ENCODE measurements around the gene DIPK1B.

Gene DIPK1B

GRCh38 chr9:136668983-136669790, 43.2 kb upstream of the DIPK1B start:
- H3K36me3 ChIP-seq (ENCODE audit: insufficient read depth, low read length), result no peaks in the 10 kb centered on the region
- 89% methylated on average over 23 of the region's 23 CpGs for WGBS
- H3K9ac ChIP-seq (ENCODE audit: low read depth, low read length), result no peak overlapping the region
- H3K9me3 ChIP-seq (ENCODE audit: insufficient read depth, low read depth, low read length), result no peaks in the 10 kb centered on the region
- no peaks in the 10 kb centered on the region for H3K4me1 ChIP-seq (ENCODE audit: insufficient read depth, low read length)
- no peak overlapping the region for H3K27ac ChIP-seq (ENCODE audit: low read depth, low read length)
- no peaks in the 10 kb centered on the region; the same call in 1 of the 2 replicates for H3K27me3 ChIP-seq (ENCODE audit: insufficient read depth, low read length)
- H3K4me3 ChIP-seq (ENCODE audit: low read length), result no peak overlapping the region

- no peaks in the 10 kb centered on the region; the same call in 1 of the 2 replicates for H3K27me3 ChIP-seq (ENCODE audit: insufficient read depth, low read length)
- H3K9me3 ChIP-seq (ENCODE audit: insufficient read depth, low read depth, low read length), result no peaks in the 10 kb centered on the region
- no peaks in the 10 kb centered on the region for H3K4me1 ChIP-seq (ENCODE audit: insufficient read depth, low read length)
- 0 out of 2 replicates have a peak, but pooled peaks cover 3% of the 10 kb centered on the region for H3K36me3 ChIP-seq (ENCODE audit: insufficient read depth, low read length)
- 93% methylated on average over 23 of the region's 23 CpGs for whole genome bisulfite sequencing
- no peak overlapping the region for H3K9ac ChIP-seq (ENCODE audit: low read depth, low read length)
- no peak overlapping the region for H3K27ac ChIP-seq (ENCODE audit: low read depth, low read length)
- H3K4me3 ChIP-seq (ENCODE audit: low read length), result no peak overlapping the region
These were observed 42.4 kb upstream of the DIPK1B start for GRCh38 chr9:136669791-136670464.

- 95% methylated on average over 36 of the region's 36 CpGs for WGBS
- no peak overlapping the region for H3K9ac ChIP-seq (ENCODE audit: low read depth, low read length)
These were observed 41.7 kb upstream of the DIPK1B start for GRCh38 chr9:136670576-136671253.

DNA sequence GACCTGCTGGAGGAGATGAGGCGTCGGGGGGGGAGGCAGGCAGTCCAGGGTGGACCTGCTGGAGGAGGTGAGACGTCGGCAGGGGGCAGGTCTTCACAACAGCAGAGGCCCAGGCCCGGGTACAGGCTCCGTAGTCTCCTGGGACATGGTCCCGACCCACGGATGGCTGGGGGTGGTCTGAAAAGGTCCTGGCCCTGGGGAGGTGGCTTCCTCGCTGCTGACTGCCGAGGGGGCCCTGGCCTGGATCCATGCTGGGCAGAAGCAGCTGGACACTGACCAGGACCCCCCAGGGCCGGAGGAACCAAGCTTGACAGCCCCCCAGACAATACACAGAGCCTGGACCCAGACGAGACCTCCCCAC, 41.1 kb upstream of the DIPK1B start:
- no peaks in the 10 kb centered on the region for H3K27me3 ChIP-seq (ENCODE audit: insufficient read depth, low read length)
- no peaks in the 10 kb centered on the region for H3K4me1 ChIP-seq (ENCODE audit: insufficient read depth, low read length)
- no peak overlapping the region for H3K9ac ChIP-seq (ENCODE audit: low read depth, low read length)
- no peak overlapping the region for H3K27ac ChIP-seq (ENCODE audit: low read depth, low read length)
- H3K36me3 ChIP-seq (ENCODE audit: insufficient read depth, low read length), result 0 out of 2 replicates have a peak, but pooled peaks cover 3% of the 10 kb centered on the region
- H3K9me3 ChIP-seq (ENCODE audit: insufficient read depth, low read depth, low read length), result no peaks in the 10 kb centered on the region
- 81% methylated on average over 12 of the region's 12 CpGs for WGBS
- H3K4me3 ChIP-seq (ENCODE audit: low read length), result no peak overlapping the region

More at GRCh38 chr9:136670576-136671253, 41.7 kb upstream of the DIPK1B start:
- Histone ChIP-seq H3K9me3 (ENCODE audit: insufficient read depth, low read depth, low read length) (no peaks in the 10 kb centered on the region), H3K27ac (ENCODE audit: low read depth, low read length) (no peak overlapping the region), H3K4me1 (ENCODE audit: insufficient read depth, low read length) (no peaks in the 10 kb centered on the region), H3K4me3 (ENCODE audit: low read length) (no peak overlapping the region), H3K36me3 (ENCODE audit: insufficient read depth, low read length) (0 out of 2 replicates have a peak, but pooled peaks cover 3% of the 10 kb centered on the region), H3K27me3 (ENCODE audit: insufficient read depth, low read length) (no peaks in the 10 kb centered on the region)

DNA sequence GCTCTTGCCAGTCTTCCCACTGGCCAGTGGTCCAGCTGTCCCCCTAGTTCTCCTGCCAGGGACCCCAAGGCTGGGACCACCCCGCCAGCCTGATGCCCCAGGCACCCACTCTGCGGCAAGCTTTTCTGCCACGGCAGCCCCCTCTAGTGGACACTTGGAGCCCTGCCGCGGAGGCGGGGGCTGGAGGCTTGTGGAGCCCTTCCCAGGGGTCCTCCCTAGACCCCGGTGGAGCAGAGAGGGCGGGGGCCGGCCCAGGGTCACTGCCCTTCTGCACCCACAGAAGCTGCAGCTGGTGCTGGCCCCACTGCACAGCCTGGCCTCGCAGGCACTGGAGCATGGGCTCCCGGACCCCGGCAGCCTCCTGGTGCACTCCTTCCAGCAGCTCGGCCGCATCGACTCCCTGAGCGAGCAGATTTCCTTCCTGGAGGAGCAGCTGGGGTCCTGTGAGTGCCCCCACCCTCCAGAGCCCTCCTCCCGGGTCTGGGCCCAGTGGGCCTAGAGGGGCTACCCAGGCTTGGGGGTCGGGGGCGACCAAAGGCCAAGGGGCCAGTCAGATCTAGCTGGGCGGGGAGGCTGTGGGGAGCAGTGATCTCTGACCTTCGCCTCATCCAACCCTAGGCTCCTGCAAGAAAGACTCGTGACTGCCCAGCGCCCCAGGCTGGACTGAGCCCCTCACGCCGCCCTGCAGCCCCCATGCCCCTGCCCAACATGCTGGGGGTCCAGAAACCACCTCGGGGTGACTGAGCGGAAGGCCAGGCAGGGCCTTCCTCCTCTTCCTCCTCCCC, 40.5 kb upstream of the DIPK1B start:
- Histone ChIP-seq H3K27me3 (ENCODE audit: insufficient read depth, low read length) (no peaks in the 10 kb centered on the region), H3K4me1 (ENCODE audit: insufficient read depth, low read length) (no peaks in the 10 kb centered on the region), H3K27ac (ENCODE audit: low read depth, low read length) (no peak overlapping the region), H3K9ac (ENCODE audit: low read depth, low read length) (no peak overlapping the region), H3K9me3 (ENCODE audit: insufficient read depth, low read depth, low read length) (no peaks in the 10 kb centered on the region), H3K4me3 (ENCODE audit: low read length) (no peak overlapping the region), H3K36me3 (ENCODE audit: insufficient read depth, low read length) (0 out of 2 replicates have a peak, but pooled peaks cover 3% of the 10 kb centered on the region)
- WGBS, result 70% methylated on average over 27 of the region's 27 CpGs

DNA sequence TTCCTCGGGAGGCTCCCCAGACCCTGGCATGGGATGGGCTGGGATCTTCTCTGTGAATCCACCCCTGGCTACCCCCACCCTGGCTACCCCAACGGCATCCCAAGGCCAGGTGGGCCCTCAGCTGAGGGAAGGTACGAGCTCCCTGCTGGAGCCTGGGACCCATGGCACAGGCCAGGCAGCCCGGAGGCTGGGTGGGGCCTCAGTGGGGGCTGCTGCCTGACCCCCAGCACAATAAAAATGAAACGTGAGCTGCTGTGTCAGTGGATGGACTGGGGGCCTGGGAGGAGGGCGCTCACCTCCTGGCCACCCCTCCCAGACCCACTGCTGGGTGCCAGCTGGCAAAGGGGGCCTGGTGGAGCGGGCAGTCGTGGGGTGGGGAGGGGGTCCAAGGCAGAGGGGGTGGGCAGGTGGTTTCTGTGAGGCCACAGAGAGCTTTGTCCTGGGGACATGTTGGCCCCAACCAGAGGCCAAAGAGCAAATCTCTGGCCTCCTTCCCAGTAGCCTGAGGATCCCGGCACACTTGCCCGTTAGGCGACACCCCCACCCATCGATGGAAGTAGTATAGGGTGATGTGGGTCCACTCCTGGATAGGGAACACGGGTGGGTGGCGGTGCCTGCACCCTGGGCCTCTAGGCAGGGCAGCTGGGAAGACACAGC, 39.8 kb upstream of the DIPK1B start:
- WGBS, result 92% methylated on average over 14 of the region's 14 CpGs
- Histone ChIP-seq H3K36me3 (ENCODE audit: insufficient read depth, low read length) (0 out of 2 replicates have a peak, but pooled peaks cover 3% of the 10 kb centered on the region), H3K4me1 (ENCODE audit: insufficient read depth, low read length) (no peaks in the 10 kb centered on the region), H3K4me3 (ENCODE audit: low read length) (no peak overlapping the region), H3K9ac (ENCODE audit: low read depth, low read length) (no peak overlapping the region), H3K9me3 (ENCODE audit: insufficient read depth, low read depth, low read length) (no peaks in the 10 kb centered on the region), H3K27me3 (ENCODE audit: insufficient read depth, low read length) (no peaks in the 10 kb centered on the region), H3K27ac (ENCODE audit: low read depth, low read length) (no peak overlapping the region)

DNA sequence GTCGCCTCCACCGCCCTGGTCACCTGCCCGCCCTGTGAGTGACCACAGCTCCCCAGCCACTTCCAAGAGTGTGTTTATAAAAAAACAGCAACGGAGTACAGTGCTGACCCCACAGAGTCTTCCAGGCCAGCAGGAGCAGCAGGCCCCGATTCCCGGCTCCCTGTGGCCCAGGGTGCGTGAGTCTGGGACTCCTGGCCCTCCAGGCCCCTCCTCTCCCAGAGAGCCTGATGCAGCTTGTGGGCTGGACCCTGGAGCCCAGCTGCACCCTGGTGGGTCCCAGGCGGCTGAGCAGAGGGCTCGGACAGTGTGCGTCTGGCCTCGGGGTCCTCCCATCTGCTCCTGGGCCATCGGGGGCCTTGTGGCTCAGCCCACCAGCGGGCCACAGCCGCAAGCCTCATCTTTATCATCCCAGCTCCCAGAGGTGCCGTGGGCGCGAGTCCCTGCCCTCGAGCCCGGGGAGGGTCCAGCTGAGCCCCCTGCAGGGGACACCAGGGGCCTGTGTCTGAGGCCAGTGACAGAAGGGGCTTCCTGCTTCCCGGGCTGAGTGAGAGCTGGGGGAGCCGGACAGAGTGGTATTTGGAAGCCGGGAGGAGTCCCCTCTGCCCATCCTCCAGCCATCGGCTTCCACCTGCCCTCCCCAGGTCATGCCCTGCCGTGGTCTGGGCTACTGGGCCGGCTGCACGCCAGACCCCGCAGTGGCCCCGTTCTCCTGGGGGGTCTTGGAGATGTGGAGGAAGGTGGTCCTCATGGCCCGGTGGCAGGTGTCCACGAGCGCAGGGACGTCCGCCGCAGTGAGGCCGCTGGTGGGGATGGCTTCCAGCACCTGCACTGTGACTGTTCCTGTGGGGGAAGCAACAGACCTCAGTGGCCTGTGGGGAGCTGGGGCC, 39.0 kb upstream of the DIPK1B start:
- H3K4me1 ChIP-seq (ENCODE audit: insufficient read depth, low read length), result no peaks in the 10 kb centered on the region
- 0 out of 2 replicates have a peak, but pooled peaks cover 3% of the 10 kb centered on the region for H3K36me3 ChIP-seq (ENCODE audit: insufficient read depth, low read length)
- no peaks in the 10 kb centered on the region for H3K9me3 ChIP-seq (ENCODE audit: insufficient read depth, low read depth, low read length)
- no peak overlapping the region for H3K4me3 ChIP-seq (ENCODE audit: low read length)
- H3K27me3 ChIP-seq (ENCODE audit: insufficient read depth, low read length), result no peaks in the 10 kb centered on the region
- WGBS, result 94% methylated on average over 35 of the region's 35 CpGs
- H3K9ac ChIP-seq (ENCODE audit: low read depth, low read length), result no peak overlapping the region
- no peak overlapping the region for H3K27ac ChIP-seq (ENCODE audit: low read depth, low read length)

GRCh38 chr9:136673975-136674785, 38.2 kb upstream of the DIPK1B start:
- Histone ChIP-seq H3K9ac (ENCODE audit: low read depth, low read length) (no peak overlapping the region), H3K36me3 (ENCODE audit: insufficient read depth, low read length) (0 out of 2 replicates have a peak, but pooled peaks cover 3% of the 10 kb centered on the region), H3K4me1 (ENCODE audit: insufficient read depth, low read length) (no peaks in the 10 kb centered on the region), H3K4me3 (ENCODE audit: low read length) (no peak overlapping the region), H3K27ac (ENCODE audit: low read depth, low read length) (no peak overlapping the region), H3K27me3 (ENCODE audit: insufficient read depth, low read length) (no peaks in the 10 kb centered on the region), H3K9me3 (ENCODE audit: insufficient read depth, low read depth, low read length) (no peaks in the 10 kb centered on the region)
- WGBS, result 89% methylated on average over 26 of the region's 26 CpGs

DNA sequence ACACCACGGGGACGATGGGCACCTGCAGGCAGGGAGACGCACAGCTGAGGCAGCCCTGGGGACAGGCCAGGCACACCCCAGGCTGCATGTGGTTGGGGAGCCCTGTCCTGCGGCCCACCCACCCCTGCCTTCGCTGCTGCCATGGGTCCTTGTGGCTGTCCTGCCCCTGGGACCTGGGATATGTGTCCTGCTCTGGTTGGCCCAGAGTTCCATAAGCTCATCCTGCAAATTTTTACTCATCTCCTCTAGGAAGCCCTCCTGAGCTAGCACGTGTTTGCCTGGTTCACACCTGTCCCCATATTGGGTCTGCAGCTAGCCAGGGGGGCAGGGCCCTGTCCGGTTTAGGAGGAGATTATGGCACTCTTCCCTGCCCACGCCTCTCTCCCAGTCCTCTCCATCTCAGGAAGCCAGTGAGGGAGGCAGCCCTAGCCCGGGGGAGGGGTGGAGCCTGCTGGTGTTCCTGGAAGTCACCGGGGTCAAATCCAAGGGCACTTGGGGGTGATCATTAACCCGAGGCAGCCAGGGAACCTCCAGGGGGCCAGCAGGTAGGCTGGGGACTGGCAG, 37.5 kb upstream of the DIPK1B start:
- Histone ChIP-seq H3K27ac (ENCODE audit: low read depth, low read length) (no peak overlapping the region), H3K36me3 (ENCODE audit: insufficient read depth, low read length) (0 out of 2 replicates have a peak, but pooled peaks cover 3% of the 10 kb centered on the region), H3K9ac (ENCODE audit: low read depth, low read length) (no peak overlapping the region), H3K4me3 (ENCODE audit: low read length) (no peak overlapping the region), H3K9me3 (ENCODE audit: insufficient read depth, low read depth, low read length) (no peaks in the 10 kb centered on the region), H3K27me3 (ENCODE audit: insufficient read depth, low read length) (no peaks in the 10 kb centered on the region), H3K4me1 (ENCODE audit: insufficient read depth, low read length) (no peaks in the 10 kb centered on the region)
- WGBS, result 79% methylated on average over 10 of the region's 11 CpGs

Data from HUES64 (cell line).